DOHH2 (cell line): Measurements from ENCODE around the gene ALDH6A1.

Experiments used
- H3F3A ChIP-seq: fragments of 200-600 bp; sonication (generic), shearing (Covaris generic); 2 replicates; pipeline ENCODE4 v1.6.0; 2016; ENCODE audit warnings: antibody characterized with exemption, mild to moderate bottlenecking; ENCODE audit not compliant: control insufficient read depth, insufficient read depth
- H3K27ac ChIP-seq: fragments of 200-600 bp; sonication (generic); 2 replicates; pipeline ENCODE4 v1.5.1; 2014; ENCODE audit warnings: low read depth, mild to moderate bottlenecking, low read length, moderate library complexity
- H3K27me3 ChIP-seq: fragments of 200-600 bp; sonication (generic); 2 replicates; pipeline ENCODE4 v1.6.1; 2014; ENCODE audit warnings: mild to moderate bottlenecking, low read length, mixed read lengths; ENCODE audit not compliant: control insufficient read depth
- H3K36me3 ChIP-seq: fragments of 200-600 bp; sonication (generic); 2 replicates; pipeline ENCODE4 v1.6.1; 2014; ENCODE audit warnings: mild to moderate bottlenecking, low read length, moderate library complexity, mixed read lengths; ENCODE audit not compliant: control insufficient read depth
- H3K4me1 ChIP-seq: fragments of 200-600 bp; sonication (generic); 2 replicates; pipeline ENCODE4 v1.6.1; 2014; ENCODE audit warnings: mild to moderate bottlenecking, low read length, mixed read lengths; ENCODE audit not compliant: control insufficient read depth
- H3K4me2 ChIP-seq: fragments of 200-600 bp; sonication (generic); 2 replicates; pipeline ENCODE4 v1.6.0; 2014; ENCODE audit warnings: mild to moderate bottlenecking, low read length, moderate library complexity
- H3K4me3 ChIP-seq: fragments of 200-600 bp; sonication (generic); 2 replicates; pipeline ENCODE4 v1.5.1; 2014; ENCODE audit warnings: mild to moderate bottlenecking, low read length, mixed read lengths
- H3K79me2 ChIP-seq: fragments of 200-600 bp; sonication (generic); 2 replicates; pipeline ENCODE4 v1.6.1; 2014; ENCODE audit warnings: mild to moderate bottlenecking, low read length, mixed read lengths; ENCODE audit not compliant: control insufficient read depth
- H3K9me2 ChIP-seq: fragments of 200-600 bp; sonication (generic); replicated peaks from 2 replicates; pipeline ENCODE4 v1.6.1; 2014; ENCODE audit warnings: mild to moderate bottlenecking, low read length, mixed read lengths; ENCODE audit not compliant: control insufficient read depth
- H3K9me3 ChIP-seq: fragments of 200-600 bp; sonication (generic); 2 replicates; pipeline ENCODE4 v1.6.1; 2014; ENCODE audit warnings: antibody characterized with exemption, low read length, mixed read lengths; ENCODE audit not compliant: control insufficient read depth, insufficient read depth
- H4K20me1 ChIP-seq: fragments of 200-600 bp; sonication (generic); 2 replicates; pipeline ENCODE4 v1.6.0; 2014; ENCODE audit warnings: low read depth, mild to moderate bottlenecking, antibody characterized with exemption, low read length, moderate library complexity; ENCODE audit not compliant: control insufficient read depth, insufficient read depth
- EZH2phosphoT487 ChIP-seq: fragments of 200-600 bp; sonication (generic); IDR thresholded peaks from 2 replicates; pipeline ENCODE4 v1.6.1; 2017; ENCODE audit warnings: borderline replicate concordance, mild to moderate bottlenecking, antibody characterized with exemption, low read length, moderate library complexity, mixed read lengths
- TF ChIP-seq, protein P1 (sequence below): fragments of 200-600 bp; sonication (generic); IDR thresholded peaks from one replicate; pipeline ENCODE4 v1.5.1; 2014; ENCODE audit warnings: antibody characterized with exemption, mild to moderate bottlenecking, low read depth, low read length; ENCODE audit not compliant: poor library complexity, severe bottlenecking

ALDH6A1 gene

DNA sequence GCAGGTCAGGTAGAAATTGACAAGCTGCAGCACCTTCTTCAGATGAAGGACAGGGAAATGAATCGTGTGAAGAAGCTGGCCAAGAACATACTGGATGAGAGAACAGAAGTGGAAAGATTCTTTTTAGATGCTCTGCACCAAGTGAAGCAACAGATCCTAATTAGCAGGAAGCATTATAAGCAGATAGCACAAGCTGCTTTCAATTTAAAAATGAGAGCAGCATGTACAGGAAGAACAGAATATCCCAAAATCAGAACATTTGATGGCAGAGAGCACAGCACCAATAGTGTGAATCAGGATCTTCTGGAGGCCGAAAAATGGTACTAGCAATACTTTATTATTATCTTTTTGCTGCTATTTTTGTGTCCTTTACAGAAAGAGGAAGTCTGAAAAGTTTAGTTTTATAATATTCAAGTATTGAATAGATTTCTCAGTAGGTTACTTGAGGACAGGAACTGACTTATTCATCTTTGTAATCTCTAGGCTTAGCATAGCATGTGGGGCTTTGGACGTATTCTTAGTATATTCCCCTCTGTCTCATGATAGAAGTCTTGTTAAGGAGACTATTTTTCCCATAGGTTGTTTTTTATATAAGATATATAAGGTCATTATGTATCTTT lies 34.3 kb downstream of the ALDH6A1 start:
- Histone ChIP-seq H3K4me1 (peaks cover 16% of the 10 kb centered on the region), H3K36me3 (no peaks in the 10 kb centered on the region), H3K9me2 (no peaks in the 10 kb centered on the region), H3F3A (peaks cover 7% of the 10 kb centered on the region; the same call in 1 of the 2 replicates), H3K27me3 (no peaks in the 10 kb centered on the region), H3K9me3 (no peaks in the 10 kb centered on the region), H3K27ac (no peak overlapping the region), H3K4me3 (no peak overlapping the region), H4K20me1 (no peaks in the 10 kb centered on the region), H3K4me2 (peak overlapping the region; percentile 34), H3K79me2 (no peaks in the 10 kb centered on the region)
- no peak for TF ChIP-seq EZH2phosphoT487
- TF ChIP-seq, protein P1, sequence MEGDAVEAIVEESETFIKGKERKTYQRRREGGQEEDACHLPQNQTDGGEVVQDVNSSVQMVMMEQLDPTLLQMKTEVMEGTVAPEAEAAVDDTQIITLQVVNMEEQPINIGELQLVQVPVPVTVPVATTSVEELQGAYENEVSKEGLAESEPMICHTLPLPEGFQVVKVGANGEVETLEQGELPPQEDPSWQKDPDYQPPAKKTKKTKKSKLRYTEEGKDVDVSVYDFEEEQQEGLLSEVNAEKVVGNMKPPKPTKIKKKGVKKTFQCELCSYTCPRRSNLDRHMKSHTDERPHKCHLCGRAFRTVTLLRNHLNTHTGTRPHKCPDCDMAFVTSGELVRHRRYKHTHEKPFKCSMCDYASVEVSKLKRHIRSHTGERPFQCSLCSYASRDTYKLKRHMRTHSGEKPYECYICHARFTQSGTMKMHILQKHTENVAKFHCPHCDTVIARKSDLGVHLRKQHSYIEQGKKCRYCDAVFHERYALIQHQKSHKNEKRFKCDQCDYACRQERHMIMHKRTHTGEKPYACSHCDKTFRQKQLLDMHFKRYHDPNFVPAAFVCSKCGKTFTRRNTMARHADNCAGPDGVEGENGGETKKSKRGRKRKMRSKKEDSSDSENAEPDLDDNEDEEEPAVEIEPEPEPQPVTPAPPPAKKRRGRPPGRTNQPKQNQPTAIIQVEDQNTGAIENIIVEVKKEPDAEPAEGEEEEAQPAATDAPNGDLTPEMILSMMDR, result no peak

GRCh38 chr14:74048281-74048680 lies 36.0 kb downstream of the ALDH6A1 start:
- no peak overlapping the region for H3K4me2 ChIP-seq
- peaks cover 7% of the 10 kb centered on the region; the same call in 1 of the 2 replicates for H3F3A ChIP-seq
- H3K27me3 ChIP-seq, result no peaks in the 10 kb centered on the region
- no peaks in the 10 kb centered on the region for H4K20me1 ChIP-seq
- TF ChIP-seq, protein P1, result peak; percentile 59
- TF ChIP-seq EZH2phosphoT487, result no peak
- H3K9me2 ChIP-seq, result no peaks in the 10 kb centered on the region
- no peaks in the 10 kb centered on the region for H3K9me3 ChIP-seq
- no peaks in the 10 kb centered on the region for H3K36me3 ChIP-seq
- no peak overlapping the region for H3K4me3 ChIP-seq
- H3K4me1 ChIP-seq, result peaks cover 16% of the 10 kb centered on the region
- no peak overlapping the region for H3K27ac ChIP-seq
- no peaks in the 10 kb centered on the region for H3K79me2 ChIP-seq

- no peak overlapping the region for H3K4me3 ChIP-seq
- H4K20me1 ChIP-seq, result no peaks in the 10 kb centered on the region
- peaks cover 16% of the 10 kb centered on the region for H3K4me1 ChIP-seq
- no peak overlapping the region for H3K4me2 ChIP-seq
- H3K79me2 ChIP-seq, result no peaks in the 10 kb centered on the region
- H3F3A ChIP-seq, result peaks cover 7% of the 10 kb centered on the region; the same call in 1 of the 2 replicates
- H3K27me3 ChIP-seq, result no peaks in the 10 kb centered on the region
- H3K9me3 ChIP-seq, result no peaks in the 10 kb centered on the region
- no peak overlapping the region for H3K27ac ChIP-seq
- no peaks in the 10 kb centered on the region for H3K9me2 ChIP-seq
- H3K36me3 ChIP-seq, result no peaks in the 10 kb centered on the region
- TF ChIP-seq, protein P1, result no peak
- no peak for TF ChIP-seq EZH2phosphoT487
Observed at GRCh38 chr14:74045522-74045921, 38.7 kb downstream of the ALDH6A1 start.
